Epithelial cell of prostate (primary cell): ENCODE measurements around the gene HERC5.
"Not testable (repeated sequence)": the region's sequence is repeated elsewhere in the genome, so short reads cannot be mapped to it uniquely, and the experiment has no call there.

Experiments used
- DNase-seq: peaks from one replicate; pipeline ENCODE4 v3.0.0-alpha.2; 2011; ENCODE audit warnings: low read depth, low spot score
- H3K27ac ChIP-seq: fragments of 450-650 bp; 2 replicates; pipeline ENCODE4 v1.5.1; 2017; ENCODE audit warnings: mild to moderate bottlenecking

HERC5 gene

DNA sequence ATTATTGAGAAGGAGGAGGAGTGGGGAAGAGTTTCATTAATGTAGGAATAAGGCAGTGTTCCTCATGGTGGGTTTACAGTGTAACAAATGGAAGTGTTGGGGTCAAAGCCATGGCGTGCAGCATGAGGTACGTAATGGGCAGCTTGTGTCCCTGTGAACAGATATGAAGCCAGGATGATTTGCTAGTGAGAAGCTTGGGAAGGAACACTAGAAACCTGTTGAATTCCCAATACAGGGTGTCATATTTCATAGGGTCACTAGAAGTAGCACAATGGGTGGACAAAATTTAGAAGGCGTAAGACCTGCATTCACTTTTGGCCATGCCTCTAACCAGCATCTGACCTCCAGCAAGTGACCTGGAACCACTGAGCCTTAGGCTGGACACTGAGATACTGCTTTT lies 59.8 kb downstream of the HERC5 start:
- no peak overlapping the region for H3K27ac ChIP-seq
- no peak for DNase-seq

DNA sequence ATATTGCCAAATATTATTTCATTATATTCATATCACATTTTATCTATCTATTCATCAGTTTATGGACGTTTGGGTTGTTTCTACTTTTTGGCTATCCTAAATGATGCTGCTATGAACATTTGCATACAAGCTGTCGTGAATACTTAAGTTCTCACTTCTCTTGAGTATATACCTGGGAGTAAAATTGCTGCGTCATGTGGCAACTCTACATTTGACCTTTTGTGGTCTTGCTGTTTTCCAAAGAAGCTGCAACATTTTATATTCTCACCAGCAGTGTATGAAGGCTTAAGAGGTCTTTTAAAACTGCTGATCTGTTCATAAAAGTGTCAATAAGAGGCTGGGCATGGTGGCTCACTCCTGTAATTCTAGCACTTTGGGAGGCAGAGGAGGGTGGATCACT lies 60.9 kb downstream of the HERC5 start:
- no peak overlapping the region for H3K27ac ChIP-seq
- no peak for DNase-seq

DNA sequence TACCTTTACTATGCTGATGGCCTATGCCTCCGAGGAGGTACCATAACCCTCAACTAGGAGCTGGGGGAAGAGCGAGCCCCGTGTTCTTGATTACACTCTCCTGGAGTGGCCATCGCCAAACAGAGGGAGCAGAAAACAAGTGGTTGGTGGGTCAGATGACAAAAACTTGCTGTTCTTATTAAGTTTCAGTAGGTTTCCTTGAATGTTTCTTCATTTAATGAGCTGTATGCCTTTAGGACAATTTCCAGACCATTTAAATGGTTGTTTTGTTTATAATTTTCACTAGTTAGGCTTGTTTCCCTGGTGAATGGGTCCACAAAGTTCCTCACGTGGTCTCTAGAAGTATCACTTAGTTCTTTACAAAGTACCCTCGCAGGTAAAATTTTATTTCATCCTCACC lies 62.0 kb downstream of the HERC5 start:
- no peak overlapping the region for H3K27ac ChIP-seq
- no peak for DNase-seq

DNA sequence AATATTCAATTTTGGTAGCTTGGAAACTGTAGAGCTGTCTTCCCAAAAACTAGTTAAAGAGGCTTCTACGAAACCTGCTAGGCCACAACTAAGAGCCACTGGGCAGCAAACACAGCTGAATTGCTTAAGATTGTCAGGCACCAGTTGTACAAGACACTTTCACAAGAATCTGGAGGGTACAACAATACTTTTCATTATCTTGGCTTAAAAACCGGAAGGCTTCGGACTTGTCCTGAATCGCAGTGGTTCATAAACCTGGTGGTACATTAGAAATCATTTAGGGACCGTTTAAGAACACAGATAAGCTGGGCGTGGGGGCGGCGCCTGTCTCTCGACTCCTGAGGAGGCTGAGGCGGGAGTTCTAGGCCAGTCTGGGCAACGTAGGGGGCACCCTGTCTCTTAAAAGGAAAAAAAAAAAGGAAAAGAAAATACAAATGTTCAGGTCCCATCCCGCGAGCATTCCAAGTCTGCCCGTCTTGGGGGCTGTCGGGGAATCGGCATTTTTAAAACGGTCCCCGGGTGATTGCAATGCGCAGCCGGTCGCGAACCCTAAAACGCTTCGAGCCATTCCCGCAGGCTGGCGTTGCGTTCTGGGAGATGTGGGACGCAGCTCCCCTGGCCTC lies 65.9 kb downstream of the HERC5 start:
- H3K27ac ChIP-seq: peak overlapping the region; percentile 66
- no peak for DNase-seq

DNA sequence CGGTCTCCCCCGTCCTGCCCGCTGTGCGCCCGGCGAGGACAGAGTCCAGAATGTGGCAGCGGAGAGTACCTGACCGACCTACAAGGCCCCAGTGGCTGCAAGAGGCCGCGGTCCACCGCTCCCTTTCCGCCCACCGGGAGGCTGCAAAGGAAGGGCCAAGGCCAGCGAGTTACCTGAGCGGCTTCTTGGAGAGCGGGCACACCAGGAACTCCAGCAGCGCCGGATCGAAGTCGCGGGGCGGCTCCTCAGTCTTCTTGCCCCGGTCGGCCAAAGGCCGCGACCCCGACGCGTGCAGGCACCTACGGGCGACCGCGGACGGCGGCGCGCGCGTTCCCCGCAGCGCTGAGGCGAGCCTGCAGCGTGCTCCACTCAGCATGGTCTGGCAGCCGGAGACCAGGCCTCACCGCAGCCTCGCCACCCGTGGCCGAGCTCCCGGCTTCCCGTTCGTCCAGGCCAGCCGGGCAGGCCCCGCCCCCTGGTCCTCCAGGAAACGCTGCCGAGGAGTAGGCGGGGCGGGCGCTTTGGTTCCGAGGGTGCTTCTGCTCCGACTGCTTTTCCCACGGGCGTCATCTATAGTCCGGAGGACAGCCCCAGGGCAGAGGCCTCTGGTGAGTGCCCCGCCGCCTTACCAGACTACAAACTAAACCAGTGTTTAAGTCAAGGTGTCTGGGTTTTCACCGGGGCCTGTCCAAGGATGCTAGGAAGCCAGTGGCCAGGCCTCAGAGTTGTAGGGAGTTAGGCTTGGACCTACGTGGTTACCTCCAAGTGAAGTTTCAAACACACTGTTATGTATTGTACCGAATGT lies 66.6 kb downstream of the HERC5 start, which contains the start of gene PYURF:
PYURF (minus strand) TSS at position 452 of the 805 bp plus-strand sequence; CDS start at position 376, 76 bp downstream.
- H3K27ac ChIP-seq: peak within 1 kb of the TSS; percentile 66
- DNase-seq: peak; percentile 41

DNA sequence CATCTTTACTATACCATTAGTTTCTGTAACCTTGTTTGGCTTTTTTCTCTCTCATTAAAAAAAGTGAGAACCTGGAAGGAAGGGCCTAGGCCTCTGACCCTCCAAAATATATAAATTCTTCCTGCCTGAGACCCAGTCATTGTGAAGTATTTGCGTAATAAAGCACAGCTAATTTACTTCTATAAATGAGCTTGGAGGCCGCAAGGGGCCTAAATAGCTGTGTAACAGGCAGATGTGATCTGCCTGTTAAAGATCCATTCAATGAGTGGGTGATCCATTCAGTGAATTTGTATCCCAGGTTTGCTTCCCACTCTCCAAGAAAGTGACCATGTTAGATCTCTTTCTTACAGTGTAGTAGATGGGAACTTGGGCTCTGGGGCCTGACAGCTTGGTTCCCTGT lies 67.3 kb downstream of the HERC5 start:
- no peak for DNase-seq
- H3K27ac ChIP-seq: peak overlapping the region; percentile 66

DNA sequence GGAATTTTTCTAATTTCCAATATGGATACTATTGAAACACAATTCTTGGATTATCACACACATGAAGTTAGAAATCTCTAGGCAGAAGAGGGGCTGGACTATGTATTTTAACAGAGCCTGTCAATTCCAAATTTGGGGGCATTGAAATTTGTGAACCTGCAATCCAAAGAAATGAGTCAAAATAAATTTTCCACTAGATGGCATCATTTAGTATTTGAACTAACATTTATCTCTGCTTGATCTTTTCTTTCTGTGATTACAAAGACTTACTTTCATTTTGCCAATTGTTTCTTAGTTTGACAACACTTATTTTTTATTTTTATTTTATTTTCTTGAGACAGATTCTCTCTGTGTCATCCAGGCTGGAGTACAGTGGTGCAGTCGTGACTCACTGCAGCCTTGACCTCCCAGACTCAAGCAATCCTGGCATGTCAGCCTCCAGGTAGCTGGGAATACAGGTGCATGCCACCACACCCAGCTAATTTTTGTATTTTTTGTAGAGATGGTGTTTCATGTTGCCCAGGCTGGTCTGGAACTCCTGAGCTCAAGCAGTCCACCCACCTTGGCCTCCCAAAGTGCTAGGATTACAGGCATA lies 69.4 kb downstream of the HERC5 start:
- DNase-seq: peak; percentile 18

DNA sequence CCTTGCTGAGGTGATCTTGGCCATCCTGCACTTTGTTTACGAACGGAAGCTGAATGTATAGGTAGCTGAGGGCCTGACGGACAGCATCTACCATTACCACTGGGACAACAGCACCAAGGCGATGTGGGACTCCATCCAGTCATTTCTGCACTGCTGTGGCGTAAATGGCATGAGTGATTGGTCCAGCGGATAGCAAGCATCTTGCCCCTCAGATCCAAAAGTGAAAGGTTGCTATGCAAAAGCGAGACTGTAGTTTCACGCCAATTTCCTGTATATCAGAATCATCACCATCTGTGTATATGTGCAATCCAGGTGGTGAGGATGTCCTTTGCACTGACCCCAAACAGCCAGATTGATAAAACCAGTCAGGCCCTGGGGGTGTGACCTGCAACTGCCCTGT lies 70.9 kb downstream of the HERC5 start:
- H3K27ac ChIP-seq: no peak overlapping the region
- no peak for DNase-seq

More for the DNA sequence above, 69.4 kb downstream of the HERC5 start:
- H3K27ac ChIP-seq: no peak overlapping the region

DNA sequence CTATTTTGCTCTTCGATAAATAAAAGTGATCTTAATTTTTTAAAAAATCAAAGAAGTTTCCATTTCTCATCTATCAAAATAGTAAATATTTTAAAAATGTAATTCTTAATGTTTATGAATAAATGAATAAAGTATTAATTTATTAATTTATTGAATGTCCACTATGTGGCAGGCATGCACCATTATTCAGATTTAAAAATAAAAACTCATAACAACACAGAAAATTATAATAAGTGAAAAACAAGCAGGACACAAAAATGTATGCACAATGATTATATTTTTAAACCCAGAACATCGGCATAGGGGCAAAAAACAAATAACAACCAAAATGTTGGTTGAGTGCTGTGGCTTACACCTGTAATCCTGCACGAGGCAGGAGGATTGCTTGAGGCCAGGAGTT lies 71.9 kb downstream of the HERC5 start:
- no peak for DNase-seq
- H3K27ac ChIP-seq: no peak overlapping the region

DNA sequence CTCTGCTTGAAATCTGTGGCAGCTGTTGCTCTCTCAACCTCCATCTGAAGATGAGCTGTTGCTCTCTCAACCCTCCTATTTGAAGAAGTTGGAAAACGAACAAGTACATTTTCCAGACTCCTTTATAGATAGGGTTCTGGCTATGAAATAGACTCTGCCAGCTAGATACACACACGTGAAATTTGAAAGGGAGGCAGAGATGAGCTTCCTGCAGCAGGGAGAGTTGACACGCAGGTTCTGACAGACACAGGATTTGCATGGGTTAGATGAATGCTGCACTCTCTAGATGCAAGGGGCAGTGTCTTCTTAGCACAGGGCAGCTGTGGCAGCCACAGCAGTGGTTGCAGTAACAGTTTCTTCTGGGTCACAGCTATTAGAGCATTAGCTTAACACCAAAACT lies 74.6 kb downstream of the HERC5 start:
- H3K27ac ChIP-seq: no peak overlapping the region
- no peak for DNase-seq

DNA sequence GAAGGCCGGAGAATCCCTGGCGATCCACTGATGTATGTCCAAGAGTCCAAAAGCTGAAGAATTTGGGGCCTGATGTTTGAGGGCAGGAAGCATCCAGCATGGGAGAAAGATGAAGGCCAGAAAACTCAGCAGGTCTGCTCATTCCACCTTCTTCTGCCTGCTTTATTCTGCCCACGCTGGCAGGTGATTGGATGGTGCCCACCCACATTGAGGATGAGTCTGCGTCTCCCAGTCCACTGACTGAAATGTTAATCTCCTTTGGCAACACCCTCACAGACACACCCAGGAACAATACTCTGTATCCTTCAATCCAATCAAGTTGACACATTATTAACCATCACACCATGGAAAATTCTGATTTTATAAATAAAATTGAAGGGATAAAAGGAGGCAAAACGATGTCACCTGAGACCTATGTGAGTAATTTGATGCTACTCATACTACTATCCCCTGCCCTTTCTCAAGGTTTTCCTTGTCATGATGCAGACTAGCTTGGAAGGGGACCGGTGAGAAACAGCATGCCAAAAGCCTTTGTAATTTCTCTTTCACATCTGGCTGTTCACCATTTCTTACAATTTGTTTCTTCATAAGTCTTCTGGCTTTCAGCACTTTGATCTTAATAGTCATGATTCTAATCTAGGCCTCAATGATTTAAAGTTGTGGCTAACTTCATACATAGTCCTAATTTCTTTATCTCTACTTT lies 76.3 kb downstream of the HERC5 start:
- DNase-seq: no peak
- peak overlapping the region; percentile 96 for H3K27ac ChIP-seq

DNA sequence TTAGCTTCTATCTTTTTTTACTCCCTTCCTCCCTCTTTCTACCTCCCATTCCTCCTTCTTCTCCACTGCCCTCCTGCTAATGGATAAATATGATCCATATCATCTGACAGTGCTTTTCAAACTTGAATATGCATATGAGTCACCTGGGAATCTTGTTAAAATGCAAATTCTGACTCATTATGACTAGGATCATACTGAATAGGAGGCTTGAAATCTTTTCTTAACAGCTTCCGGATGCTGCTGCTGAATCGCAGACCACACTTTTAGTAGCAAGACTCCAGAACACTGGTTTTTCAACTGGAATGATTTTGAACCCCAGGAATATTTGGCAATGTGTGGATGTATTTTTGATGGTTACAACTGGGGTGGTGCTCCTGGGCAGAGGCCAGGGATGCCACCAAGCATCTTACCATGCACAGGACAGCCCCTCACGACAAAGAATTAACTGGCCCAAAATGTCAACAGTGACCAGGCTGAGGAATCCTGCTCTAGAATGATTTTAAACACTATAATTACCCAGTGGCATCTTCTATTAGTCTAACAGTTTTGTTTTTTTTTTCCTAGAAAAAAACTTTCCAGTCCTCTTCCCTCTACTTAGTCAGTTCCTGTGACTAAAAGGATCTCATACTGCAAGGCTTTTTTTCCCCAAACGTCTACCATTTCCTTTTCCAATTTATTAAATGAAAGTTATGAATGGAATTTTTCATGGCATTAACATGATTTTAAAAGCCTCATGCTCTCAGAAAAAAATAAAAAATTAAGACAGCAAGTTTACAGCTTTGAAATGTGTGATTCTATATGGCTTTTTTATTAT lies 77.2 kb downstream of the HERC5 start:
- peak; percentile 76 for DNase-seq
- H3K27ac ChIP-seq: peak overlapping the region; percentile 96

DNA sequence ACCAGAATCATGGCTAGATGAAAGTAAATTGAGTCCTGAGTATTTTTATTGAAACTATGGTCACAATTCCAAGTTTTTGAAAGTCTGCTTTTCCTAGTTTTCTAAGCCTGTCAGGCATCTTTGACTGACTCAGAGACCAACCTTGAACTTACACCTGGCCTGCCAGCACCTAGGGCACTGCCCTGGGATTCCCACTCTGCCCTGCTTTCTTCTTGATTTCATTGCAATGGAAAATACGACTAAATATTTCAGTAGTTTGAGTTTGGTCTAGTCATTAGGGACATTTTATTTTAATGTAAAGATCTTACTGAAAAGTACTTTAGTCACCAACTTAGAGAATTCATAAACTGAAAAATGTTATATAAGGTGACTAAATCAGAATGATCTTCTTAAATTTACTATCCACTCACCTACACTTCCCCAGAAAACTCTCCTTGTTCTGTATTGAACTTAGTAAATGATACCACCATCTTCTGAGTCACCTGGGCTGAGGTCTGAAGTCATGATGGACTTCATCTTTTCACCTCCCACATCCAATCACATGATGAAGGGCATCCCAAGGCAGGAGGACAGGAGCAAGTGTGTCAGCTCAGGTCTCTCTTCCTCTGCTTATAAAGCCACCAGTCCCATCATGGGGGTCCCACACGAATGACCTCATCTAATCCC lies 78.3 kb downstream of the HERC5 start:
- H3K27ac ChIP-seq: peak overlapping the region; percentile 96
- no peak for DNase-seq

DNA sequence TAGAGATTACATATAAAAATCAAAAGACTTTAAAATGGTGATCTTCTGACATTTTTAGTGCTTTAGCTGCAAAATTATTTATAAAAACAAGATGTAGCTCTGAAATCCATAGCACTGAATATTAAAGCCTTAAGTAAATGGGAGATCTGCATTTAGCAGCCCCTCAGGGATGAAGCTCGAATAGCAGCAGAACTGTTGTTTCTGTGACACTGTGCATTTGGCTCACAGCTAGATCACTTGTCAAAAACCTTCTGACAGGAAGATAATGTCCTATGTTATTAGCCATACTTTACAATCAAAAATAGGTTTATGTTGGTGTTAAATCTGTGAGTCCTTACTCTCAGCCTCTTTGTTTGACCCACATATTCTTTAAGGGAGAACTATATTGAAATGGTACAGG lies 80.8 kb downstream of the HERC5 start:
- DNase-seq: no peak
- no peak overlapping the region for H3K27ac ChIP-seq

DNA sequence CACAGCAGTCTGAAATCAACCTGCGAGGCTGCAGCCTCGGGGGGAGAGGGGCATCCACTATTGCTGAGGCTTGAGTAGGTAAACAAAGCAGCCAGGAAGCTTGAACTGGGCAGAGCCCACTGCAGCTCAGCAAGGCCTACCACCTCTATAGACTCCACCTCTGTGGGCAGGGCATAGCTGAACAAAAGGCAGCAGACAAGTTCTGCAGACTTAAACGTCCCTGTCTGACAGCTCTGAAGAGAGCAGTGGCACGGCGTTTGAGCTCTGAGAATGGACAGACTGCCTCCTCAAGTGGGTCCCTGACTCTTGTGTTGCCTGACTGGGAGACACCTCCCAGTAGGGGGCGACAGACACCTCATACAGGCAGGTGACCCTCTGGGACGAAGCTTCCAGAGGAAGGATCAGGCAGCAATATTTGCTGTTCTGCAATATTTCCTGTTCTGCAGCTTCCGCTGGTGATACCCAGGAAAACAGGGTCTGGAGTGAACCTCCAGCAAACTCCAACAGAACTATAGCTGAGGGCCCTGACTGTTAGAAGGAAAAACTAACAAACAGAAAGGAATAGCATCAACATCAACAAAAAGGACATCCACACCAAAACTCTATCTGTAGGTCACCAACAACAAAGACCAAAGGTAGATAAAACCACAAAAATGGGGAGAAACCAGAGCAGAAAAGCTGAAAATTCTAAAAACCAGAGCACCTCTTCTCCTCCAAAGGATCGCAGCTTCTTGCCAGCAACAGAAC lies 82.6 kb downstream of the HERC5 start:
- not testable (repeated sequence) for DNase-seq

DNA sequence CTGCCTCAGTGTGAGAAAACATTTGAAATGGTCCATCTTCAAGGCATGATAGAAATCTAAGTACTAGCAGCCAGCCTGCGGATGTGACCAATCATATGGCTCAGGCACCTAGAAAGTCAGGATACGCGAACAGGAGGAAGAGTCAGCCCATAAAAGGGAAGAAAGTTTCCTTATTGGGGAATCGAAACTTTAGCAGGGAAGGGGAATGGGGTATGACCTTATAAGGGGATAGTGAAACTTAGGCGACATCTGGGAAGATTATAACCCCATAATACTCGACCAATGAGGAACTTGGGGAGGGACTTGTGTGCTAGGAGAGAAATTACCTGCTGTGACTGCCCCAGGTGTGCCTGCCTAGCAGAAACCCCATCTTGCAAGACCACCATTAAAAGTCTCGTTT lies 92.9 kb downstream of the HERC5 start:
- no peak for DNase-seq
- H3K27ac ChIP-seq: no peak overlapping the region

More for the DNA sequence above, 82.6 kb downstream of the HERC5 start:
- H3K27ac ChIP-seq: not testable (repeated sequence)
